SK-N-SH treated with all-trans-retinoic acid at 6 μM for 48 hours (cell line): Measurements from ENCODE around the gene APOL6.
"Not testable (repeated sequence)": the region's sequence is repeated elsewhere in the genome, so short reads cannot be mapped to it uniquely, and the experiment has no call there.

ENCODE experiments used
- ATAC-seq: fragments of 200-7000 bp; cut with Tn5 transposase; 3 replicates; pipeline ENCODE4 v1.9.1; 2020; ENCODE audit warnings: mild to moderate bottlenecking, moderate library complexity
- ARNTL ChIP-seq: fragments of 450-650 bp; formaldehyde crosslinking; IDR thresholded peaks from 2 replicates; pipeline ENCODE4 v1.5.0; 2020; ENCODE audit warnings: low read depth, mild to moderate bottlenecking, moderate library complexity, borderline replicate concordance
- BACH2 ChIP-seq: fragments of 250-450 bp; sonication (Bioruptor Pico); IDR thresholded peaks from 2 replicates; pipeline ENCODE4 v1.9.0; 2021; ENCODE audit warnings: mild to moderate bottlenecking, borderline replicate concordance
- CSDC2 ChIP-seq: fragments of 250-450 bp; sonication (Bioruptor Pico); IDR thresholded peaks from 2 replicates; pipeline ENCODE4 v1.5.0; 2020; ENCODE audit warnings: mild to moderate bottlenecking, moderate library complexity
- CSRNP3 ChIP-seq: fragments of 250-450 bp; sonication (Bioruptor Pico); IDR thresholded peaks from 2 replicates; pipeline ENCODE4 v1.5.1; 2021; ENCODE audit warnings: mild to moderate bottlenecking, moderate library complexity
- ESRRG ChIP-seq: fragments of 250-450 bp; sonication (Bioruptor Pico); IDR thresholded peaks from 2 replicates; pipeline ENCODE4 v1.6.1; 2021; ENCODE audit warnings: mild to moderate bottlenecking
- GLIS3 ChIP-seq: fragments of 250-450 bp; sonication (Bioruptor Pico); IDR thresholded peaks from 2 replicates; pipeline ENCODE4 v1.5.0; 2020; ENCODE audit warnings: mild to moderate bottlenecking, moderate library complexity
- ISL1 ChIP-seq: fragments of 250-450 bp; sonication (Bioruptor Pico); IDR thresholded peaks from 2 replicates; pipeline ENCODE4 v2.1.2; 2022; ENCODE audit warnings: mild to moderate bottlenecking, moderate library complexity
- OSR1 ChIP-seq: fragments of 250-450 bp; sonication (Bioruptor Pico); IDR thresholded peaks from 2 replicates; pipeline ENCODE4 v1.8.0; 2022; ENCODE audit warnings: moderate library complexity, mild to moderate bottlenecking, inconsistent platforms
- PATZ1 ChIP-seq: fragments of 250-450 bp; sonication (Bioruptor Pico); IDR thresholded peaks from 2 replicates; pipeline ENCODE4 v1.8.0; 2020; ENCODE audit warnings: mild to moderate bottlenecking, moderate library complexity, borderline replicate concordance
- PPARA ChIP-seq: fragments of 250-450 bp; sonication (Bioruptor Pico); IDR thresholded peaks from 2 replicates; pipeline ENCODE4 v1.5.0; 2020; ENCODE audit warnings: mild to moderate bottlenecking, borderline replicate concordance
- RARB ChIP-seq: fragments of 250-450 bp; sonication (Bioruptor Pico); IDR thresholded peaks from 2 replicates; pipeline ENCODE4 v1.8.0; 2021; ENCODE audit warnings: mild to moderate bottlenecking, moderate library complexity
- TCF4 ChIP-seq: fragments of 250-450 bp; sonication (Bioruptor Pico); IDR thresholded peaks from 2 replicates; pipeline ENCODE4 v1.8.0; 2021; ENCODE audit warnings: mild to moderate bottlenecking, moderate library complexity, borderline replicate concordance
- TOX ChIP-seq: fragments of 250-450 bp; sonication (Bioruptor Pico); IDR thresholded peaks from 2 replicates; pipeline ENCODE4 v1.8.0; 2021; ENCODE audit warnings: mild to moderate bottlenecking, moderate library complexity, borderline replicate concordance
- TSHZ2 ChIP-seq: fragments of 250-450 bp; sonication (Bioruptor Pico); IDR thresholded peaks from 2 replicates; pipeline ENCODE4 v1.5.0; 2020; ENCODE audit warnings: mild to moderate bottlenecking, moderate library complexity
- ZC3H10 ChIP-seq: fragments of 250-450 bp; sonication (Bioruptor Pico); IDR thresholded peaks from 2 replicates; pipeline ENCODE4 v1.5.1; 2021; ENCODE audit warnings: mild to moderate bottlenecking, moderate library complexity
- ZFP3 ChIP-seq: fragments of 250-450 bp; sonication (Bioruptor Pico); IDR thresholded peaks from 2 replicates; pipeline ENCODE4 v1.5.0; 2020; ENCODE audit warnings: mild to moderate bottlenecking, moderate library complexity
- ZFP30 ChIP-seq: fragments of 450-650 bp; formaldehyde crosslinking; IDR thresholded peaks from 2 replicates; pipeline ENCODE4 v1.5.0; 2022; ENCODE audit warnings: mild to moderate bottlenecking, moderate library complexity
- ZNF565 ChIP-seq: fragments of 450-650 bp; formaldehyde crosslinking; conservative IDR thresholded peaks from 2 replicates; pipeline ENCODE4 v1.5.0; 2020; ENCODE audit warnings: low read depth, mild to moderate bottlenecking, moderate library complexity
- ZNF8 ChIP-seq: fragments of 450-650 bp; formaldehyde crosslinking; IDR thresholded peaks from 2 replicates; pipeline ENCODE4 v1.5.0; 2020; ENCODE audit warnings: mild to moderate bottlenecking, moderate library complexity

The APOL6 gene

GRCh38 chr22:35688913-35689675 lies 40.8 kb downstream of the APOL6 start:
- ATAC-seq = no peak
- no peak for TF ChIP-seq ZNF8
- TF ChIP-seq TSHZ2 (CRISPR knock-in tag) = no peak

- ATAC-seq = no peak
- no peak for TF ChIP-seq CSRNP3 (CRISPR knock-in tag)
Observed at GRCh38 chr22:35690001-35690400, 41.8 kb downstream of the APOL6 start.

GRCh38 chr22:35695202-35695601 lies 47.0 kb downstream of the APOL6 start:
- no peak for ATAC-seq
- no peak for TF ChIP-seq ARNTL (CRISPR knock-in tag)
- TF ChIP-seq PATZ1 (CRISPR knock-in tag) = no peak
- TF ChIP-seq TCF4 (CRISPR knock-in tag) = no peak
- TF ChIP-seq CSRNP3 (CRISPR knock-in tag) = no peak
- TF ChIP-seq ZFP30 = no peak
- no peak for TF ChIP-seq GLIS3 (CRISPR knock-in tag)
- TF ChIP-seq PPARA (CRISPR knock-in tag) = no peak
- TF ChIP-seq ZC3H10 (CRISPR knock-in tag) = no peak
- TF ChIP-seq TSHZ2 (CRISPR knock-in tag) = no peak
- no peak for TF ChIP-seq ESRRG
- no peak for TF ChIP-seq TOX (CRISPR knock-in tag)
- TF ChIP-seq CSDC2 (CRISPR knock-in tag) = no peak
- no peak for TF ChIP-seq ZNF565 (CRISPR knock-in tag)
- no peak for TF ChIP-seq OSR1 (CRISPR knock-in tag)
- TF ChIP-seq BACH2 (CRISPR knock-in tag) = no peak
- TF ChIP-seq ZFP3 = no peak
- TF ChIP-seq, all 23 proteins: peak for 0

- TF ChIP-seq GLIS3 (CRISPR knock-in tag) (no peak), RARB (CRISPR knock-in tag) (no peak), PPARA (CRISPR knock-in tag) (no peak), CSDC2 (CRISPR knock-in tag) (no peak), ISL1 (CRISPR knock-in tag) (no peak)
- no peak for ATAC-seq
Observed at GRCh38 chr22:35697142-35697541, 48.9 kb downstream of the APOL6 start.

- not testable (repeated sequence) for ATAC-seq
Observed at GRCh38 chr22:35699852-35700251, 51.6 kb downstream of the APOL6 start.
